HG03045 (cell line): Measurements from ENCODE around the gene DNAJC16.
"Not testable (repeated sequence)": the region's sequence is repeated elsewhere in the genome, so short reads cannot be mapped to it uniquely, and the experiment has no call there.

Experiments used
- ATAC-seq: cut with Tn5 transposase; IDR thresholded peaks from one replicate; pipeline ENCODE4 v1.9.1; 2021; ENCODE audit warnings: mild to moderate bottlenecking, moderate library complexity; ENCODE audit not compliant: unreplicated experiment

The DNAJC16 gene

DNA sequence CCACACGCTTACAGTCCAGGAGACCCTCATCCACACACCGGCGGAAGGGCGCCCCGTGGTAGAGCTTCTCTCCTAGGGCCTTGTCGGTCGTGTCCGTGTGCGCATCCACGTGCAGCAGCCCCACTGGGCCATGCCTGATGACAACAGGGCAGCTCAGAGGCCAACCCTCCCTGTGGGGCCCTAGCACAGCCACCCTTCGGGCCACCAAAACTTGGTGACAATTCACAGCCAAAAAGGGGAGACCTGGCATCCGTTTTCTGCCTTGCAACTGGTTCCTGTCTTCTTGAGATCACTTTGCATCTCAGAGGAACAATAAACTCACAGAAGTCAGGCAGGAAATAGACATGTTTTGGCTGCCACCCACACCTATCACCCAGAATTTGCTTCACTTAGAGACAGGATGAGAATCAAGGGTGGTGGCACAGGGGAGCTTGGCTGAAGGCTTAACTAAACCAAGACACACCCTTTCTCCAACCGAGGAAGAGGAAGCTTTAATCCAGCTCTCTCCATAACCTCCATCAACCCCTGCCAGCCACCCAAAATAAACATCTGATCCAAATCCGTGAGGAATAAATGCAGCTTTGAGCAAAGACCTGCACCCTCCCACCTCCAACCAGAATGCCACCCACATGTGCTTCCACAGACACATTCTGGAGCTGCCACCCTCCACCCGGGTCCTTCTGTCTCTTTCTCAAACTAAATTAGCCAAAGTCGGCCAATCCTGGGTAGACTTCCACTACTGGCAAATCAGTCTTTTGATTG, 52.5 kb downstream of the DNAJC16 start:
- no peak for ATAC-seq

DNA sequence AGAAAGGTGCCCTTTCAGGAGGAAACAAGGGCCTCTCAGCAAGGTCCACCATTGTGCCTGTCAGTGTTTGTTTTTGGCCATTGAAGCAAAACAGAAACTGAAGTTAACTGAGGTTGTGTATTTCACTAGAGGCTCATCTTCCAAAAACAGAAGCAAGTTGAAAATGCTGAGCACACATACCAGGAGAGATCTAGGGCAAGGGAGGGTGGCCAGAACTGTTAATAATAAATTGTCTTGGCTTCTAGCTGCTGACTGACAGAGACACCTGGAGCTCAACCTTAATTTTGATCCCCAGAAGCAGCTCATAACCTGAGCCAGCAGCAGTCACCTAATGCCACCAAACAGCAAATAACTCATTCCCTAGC, 53.0 kb downstream of the DNAJC16 start:
- no peak for ATAC-seq

DNA sequence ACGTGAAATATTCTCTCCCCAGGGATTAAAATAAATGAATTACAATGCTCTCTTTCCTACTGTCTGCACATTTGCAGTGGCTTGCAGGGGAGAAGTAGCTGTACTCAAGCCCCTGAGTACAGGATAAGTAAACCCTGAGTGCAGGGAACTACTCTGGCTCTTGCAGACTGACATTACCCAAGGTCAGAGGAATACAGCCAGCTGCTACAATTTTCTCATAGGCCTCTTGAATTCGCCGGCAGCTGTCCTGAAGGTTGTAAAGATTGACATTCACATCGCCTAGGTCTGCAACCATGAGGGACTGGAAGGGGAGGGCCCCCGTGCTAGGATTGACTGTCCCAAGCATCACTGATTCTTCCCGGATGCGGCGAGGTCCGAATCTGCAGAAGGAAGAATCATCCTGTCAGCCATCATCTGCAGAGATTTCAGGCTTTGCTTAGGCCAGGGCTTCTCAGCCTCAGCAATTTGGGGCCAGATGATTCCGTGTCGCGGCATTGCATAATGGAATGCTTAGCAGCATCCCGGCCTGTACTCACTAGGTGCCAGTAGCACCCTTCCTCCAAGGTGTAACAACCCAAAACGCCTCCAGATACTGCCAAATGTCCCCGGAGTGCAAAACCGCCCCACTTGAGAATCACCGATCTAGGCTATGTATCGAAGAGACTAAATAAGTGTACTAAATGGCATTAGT, 56.5 kb downstream of the DNAJC16 start:
- no peak for ATAC-seq

DNA sequence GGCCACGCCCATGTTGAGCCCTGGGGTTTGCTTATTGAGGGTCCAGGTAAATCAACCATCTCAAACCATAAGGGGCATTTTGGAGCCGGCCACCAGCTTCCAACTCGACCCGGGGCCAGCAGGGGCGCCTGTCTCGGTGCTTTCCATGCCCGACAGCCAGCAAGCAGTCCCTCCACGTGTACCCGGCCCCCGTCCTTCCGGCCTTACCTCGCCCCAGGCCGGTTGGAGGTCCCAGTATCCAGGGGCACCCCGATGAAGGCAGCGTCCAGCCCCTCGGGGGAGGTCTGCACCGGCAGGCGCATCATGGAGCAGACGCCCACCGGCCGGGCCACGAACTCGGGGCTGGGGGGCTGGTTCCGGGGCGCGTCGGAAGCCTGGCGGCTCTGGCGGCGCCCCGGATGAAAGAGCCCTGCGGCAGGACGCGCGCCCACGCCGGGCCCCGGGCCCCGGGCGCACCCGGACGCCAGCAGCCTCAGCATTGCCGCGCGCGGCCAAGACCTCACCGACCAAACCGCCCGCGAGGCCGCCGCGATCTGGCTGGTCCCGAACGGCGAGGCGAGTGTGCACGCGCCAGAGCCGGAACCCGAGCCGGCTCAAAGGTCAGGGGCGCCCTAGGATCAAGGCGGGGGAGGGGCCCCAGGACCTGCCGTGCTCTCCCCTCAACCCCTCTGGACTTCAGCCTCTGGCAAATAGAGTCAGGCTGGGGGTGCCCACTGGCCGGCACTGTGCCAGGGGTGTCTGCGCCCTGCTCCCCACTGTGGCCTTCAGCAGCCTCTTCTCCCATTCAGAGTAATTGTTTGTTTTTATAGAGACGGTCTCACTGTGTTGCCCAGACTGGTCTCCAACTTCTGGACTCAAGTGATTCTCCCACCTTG, 58.1 kb downstream of the DNAJC16 start, which contains the start of gene AGMAT:
TSS of gene AGMAT (minus strand) at position 563 of the 875 bp plus-strand sequence. CDS start at position 479, 84 bp downstream.
- peak; percentile 72 for ATAC-seq

DNA sequence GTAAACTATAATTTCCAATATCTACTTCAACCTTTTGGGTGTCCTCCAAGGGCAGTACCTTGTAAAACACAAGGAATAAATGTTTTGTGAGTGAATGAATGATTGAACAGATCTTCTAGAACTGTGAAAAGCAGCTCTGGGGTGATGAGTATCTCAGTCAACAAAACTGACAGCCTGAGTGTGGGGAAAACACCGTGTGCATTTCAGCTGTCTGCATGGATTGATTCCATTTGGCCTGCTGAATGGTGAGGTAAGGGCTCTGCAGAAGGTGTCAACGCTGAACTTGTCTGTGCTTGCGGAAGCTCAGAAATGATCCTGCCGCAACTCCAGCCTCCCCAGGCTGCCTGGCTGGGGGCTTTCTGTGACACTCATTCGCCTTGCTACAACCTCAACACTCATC, 65.6 kb downstream of the DNAJC16 start:
- ATAC-seq: no peak

DNA sequence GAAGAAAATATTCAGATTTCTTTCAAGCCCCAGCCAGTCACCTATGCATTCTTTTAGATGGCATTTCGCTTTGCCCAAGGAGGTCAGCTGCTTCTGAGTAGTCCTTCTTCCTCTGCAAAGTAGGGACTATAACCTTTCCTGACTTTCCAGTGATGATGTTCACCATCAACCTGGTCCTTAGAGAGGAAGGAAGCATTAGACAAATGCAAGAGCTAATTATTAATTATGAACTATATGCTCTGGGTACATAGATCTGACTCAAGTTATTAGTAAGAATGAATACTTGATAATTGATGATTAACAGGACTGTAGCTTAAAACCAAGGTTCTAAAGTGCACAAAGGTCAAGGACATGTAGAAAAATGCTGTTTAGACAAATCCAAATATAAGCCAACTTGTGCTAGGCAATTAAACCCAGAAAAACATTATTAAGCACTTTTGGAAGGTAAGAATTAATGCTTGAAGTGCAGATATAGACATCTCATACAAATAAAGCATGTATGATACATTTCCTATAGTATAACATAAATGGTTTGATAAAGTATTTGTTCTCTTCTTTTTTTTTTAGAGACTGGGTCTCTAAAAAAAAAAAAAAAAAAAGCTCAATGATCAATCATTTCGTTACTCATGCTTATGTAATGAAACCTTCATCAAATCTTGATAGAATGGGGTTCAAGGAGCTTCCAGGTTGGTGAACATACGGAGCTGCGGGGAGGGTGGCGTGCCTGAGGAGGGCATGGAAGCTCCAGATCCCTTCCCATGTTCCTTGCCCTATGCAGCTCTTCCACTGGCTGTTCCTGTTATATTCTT, 69.4 kb downstream of the DNAJC16 start:
- no peak for ATAC-seq

DNA sequence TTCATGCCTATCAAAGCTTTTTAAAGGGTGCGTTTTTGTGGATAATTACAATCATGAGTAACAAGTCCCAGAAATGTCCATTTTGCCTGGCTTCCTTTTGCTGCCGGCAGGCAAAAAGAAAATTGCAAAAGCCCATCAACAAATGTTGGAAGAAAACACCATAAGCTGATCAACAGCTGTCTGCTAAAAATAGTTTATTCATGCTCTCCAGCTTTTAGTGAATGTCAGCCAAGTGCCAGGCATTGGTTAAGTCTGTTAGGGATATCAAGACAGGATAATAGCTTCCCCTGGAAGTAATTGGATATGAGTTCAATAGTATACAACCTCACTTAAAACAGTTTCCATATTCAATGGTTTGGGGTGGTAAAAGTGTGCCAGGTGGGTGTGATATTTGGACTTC, 71.8 kb downstream of the DNAJC16 start:
- ATAC-seq: no peak

DNA sequence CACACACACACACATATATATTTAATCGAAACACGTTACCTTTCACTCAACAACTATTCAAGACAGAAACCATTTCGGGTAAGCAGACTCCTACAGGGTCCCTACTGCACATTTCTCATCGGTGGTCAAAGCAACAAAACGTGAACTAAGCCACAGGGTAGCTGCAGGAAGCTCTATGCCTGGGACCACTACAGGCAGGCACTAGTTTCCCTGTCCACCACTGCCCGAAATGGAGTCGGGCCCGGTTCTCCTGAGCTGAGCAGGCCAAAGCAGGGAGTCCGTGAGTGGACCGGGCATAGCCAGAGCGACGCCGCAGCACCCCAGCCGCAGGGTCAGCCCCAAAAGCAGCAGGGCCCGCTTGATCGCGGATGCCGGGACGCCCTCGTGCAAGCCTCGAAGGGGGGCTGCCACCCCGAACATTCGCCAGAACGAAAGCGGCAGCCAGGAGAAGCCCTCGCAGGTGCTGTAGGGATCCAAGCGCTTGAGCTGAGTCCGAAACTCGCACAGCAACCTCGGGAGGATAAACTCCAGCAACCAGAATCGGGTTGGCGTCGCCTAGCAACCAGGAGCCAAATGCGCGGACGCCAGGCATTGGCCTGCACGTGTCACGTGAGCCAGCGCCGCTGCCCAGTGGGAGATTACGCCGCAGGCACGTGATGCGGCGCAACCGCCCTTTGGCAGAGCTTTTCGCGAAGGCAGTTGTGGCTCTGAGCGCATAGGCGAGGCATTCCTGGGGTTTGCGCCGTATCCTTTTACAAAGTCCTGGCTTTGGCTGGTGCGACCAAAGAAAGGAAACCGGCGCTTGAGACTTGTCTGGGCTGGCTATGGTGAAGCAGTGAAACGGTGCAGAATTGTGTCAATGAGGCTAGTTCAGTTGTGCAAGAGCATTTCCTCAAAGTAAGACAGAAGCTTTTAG, 76.7 kb downstream of the DNAJC16 start:
- peak; percentile 88 for ATAC-seq

DNA sequence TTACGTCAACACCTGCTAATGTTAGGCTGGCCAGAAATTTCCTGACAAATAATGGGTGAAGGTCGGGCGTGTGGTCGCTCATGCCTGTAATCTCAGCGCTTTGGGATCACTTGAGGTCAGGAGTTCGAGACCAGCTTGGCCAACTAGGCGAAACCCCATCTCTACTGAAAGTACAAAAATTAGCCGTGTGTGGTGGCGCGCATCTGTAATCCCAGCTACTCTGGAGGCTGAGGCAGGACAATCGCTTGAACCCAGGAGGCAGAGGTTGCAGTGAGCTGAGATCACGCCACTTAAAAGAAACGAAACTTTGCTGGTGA, 77.3 kb downstream of the DNAJC16 start:
- not testable (repeated sequence) for ATAC-seq

DNA sequence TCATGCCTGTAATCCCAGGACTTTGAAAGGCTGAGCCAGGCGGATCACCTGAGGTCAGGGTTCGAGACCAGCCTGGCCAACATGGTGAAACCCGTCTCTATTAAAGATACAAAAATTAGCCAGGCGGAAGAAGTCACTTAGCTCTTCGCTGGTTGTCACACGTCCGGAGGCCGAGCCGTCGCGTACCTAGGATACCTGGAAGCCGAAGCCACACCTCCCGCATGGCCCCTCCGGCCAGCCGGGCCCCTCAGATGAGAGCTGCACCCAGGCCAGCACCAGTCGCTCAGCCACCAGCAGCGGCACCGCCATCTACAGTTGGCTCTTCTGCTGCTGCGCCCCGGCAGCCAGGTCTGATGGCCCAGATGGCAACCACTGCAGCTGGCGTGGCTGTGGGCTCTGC, 77.8 kb downstream of the DNAJC16 start:
- not testable (repeated sequence) for ATAC-seq

DNA sequence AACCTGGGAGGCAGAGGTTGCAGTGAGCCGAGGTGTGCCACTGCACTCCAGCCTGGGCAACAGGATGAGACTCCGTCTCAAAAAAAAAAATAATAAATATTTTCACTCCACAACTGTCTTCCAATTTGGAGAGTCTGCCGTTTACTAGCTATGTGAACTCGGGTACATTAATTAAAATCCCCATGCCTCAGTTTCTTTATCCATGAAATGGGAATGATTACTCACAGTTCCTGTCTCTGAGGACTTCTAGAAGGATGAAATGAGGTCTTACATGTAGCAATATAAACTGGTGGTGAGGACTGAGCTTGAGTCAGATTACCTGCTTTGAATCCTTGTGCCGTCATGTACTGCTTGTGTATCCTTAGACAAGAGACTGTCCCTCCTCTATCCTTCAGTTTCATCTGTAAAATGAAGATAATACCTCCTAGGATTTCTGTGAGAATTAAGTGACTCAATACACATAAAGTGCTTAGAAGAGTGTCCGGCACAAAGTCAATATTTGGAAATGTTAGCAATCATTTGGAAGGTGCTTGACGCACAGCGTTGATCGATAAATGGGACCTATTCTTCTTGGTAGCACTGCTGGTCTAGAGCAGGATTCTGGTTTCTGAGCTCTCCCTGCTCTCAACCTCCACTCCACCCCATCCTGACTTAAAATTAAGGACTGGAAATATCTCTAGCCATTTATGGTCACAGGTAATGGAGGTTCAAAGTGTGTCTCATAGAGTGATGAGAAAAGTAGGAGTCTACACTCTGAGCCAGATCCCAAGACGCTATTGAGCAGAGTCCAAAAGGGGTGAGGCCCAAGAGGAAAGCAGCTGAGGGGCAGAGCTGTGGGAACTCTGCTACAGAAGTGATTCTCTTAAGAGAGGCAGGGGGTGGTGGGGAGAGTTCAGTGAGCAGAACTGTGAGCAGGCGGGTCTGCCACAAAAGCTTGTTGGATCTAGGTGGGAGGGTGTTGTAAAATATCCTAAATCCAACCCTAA, 79.0 kb downstream of the DNAJC16 start:
- no peak for ATAC-seq

DNA sequence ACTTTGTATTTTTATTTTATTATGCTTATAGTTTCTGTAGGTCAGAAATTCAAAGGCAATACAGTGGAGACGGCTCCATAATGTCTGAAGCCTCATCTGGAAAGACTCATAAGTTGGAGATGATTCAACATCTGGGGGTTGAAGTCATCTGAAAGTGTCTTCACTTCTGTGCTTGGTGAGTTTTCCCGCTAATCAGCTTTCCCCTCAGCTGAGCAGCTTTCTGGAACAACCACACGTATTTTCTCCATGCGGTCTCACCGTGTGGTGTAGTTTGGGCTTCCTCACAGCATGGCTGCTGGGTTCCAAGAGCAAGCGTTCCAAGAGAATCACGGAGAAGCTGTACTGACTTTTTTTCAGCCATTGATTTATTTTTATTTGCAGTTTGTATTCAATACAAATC, 83.0 kb downstream of the DNAJC16 start:
- no peak for ATAC-seq

DNA sequence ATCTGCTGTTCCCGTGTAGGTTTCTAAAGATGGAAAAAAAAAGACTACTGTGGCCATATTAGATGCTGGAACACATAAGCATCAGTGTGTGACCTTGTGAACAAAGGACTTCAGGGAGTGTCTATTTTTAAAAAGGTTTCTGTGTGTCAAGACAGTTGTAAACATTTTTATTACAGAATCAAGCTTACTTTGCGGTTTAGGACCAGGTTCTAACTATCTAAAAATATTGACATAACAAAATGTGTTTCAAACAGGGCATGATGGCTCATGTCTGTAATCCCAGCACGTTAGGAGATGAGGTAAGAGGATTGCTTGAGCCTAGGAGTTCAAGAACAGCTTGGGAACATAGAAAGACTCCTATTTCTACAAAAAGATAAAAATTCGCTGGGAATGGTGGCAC, 83.5 kb downstream of the DNAJC16 start:
- no peak for ATAC-seq

DNA sequence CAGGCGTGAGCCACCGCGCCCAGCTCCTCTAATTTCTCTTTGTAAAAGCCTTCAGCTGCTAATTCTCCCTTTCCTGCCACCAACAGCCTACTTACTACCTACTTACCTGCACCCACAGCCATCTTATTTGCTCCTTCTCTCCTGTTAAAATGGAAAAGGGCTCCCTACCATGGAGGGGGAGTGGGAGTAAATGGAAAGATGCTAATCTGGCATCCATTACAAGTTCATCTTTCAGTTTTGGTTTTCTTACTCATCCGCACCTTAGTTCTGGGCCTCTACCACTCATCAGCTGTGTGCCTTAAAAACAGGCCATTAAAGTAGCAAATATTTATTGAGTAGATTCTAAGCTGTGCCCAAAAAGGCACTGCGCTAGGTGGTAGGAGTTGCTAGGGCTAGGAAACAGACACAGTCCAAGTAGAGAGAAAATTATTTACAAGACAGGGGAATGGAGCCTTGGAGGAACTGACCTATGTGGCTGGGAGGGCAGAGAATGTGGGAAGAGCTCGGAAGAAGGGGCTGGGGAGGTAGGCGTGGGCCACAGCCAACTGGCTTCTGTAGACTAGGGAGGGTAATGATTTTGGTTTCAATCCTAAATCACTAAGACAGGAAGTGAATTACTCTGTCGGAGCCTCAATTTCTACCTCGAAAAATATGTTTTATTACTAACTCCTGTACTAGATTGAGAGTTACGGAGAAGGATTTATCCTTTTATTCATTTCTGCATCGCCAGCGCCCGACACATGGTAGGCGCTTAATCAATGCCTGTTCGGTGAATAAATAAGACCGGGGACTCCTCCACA, 89.9 kb downstream of the DNAJC16 start:
- ATAC-seq: peak; percentile 11

DNA sequence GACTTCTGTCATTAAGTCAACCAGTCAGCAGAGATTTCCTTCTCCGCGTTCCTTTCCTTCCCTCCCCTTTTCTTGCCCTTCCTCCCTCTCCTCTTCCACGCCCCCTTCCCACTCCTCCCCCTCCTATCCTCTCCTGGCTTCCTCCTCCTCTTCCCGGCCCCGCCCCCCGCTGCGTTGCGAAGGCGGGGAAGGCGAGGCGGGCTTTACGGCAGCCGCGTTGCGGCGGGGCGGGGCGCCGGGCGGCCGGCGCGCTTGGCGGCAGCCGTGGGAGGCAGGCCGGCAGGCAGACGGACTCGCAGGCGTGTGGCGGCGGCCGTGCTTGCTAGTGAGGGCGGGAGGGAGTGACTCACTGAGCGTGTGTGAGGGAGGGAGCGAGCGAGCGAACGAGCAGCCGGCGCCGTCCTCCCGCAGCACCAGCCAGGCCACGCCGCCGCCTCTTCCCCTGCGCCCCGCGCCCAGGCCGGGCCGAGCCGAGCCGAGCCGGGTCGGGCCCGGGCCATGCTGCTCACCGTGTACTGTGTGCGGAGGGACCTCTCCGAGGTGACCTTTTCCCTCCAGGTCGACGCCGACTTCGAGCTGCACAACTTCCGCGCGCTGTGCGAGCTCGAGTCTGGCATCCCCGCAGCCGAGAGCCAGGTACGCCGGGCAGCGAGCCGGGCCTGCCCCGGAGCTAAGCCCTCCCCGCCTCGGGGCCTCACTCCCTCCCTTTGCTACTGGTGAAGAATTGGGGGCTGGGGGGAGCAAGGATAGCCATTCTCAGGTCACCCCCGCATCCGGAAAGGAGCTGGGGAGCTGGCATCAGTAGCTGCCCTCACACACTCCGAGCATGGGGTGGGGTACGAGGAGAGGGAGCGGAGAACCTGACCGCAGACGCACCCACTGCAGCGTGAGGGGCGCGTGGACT, 90.8 kb downstream of the DNAJC16 start, which contains the start of gene DDI2:
TSS of gene DDI2 (plus strand) at position 286 of the 904 bp plus-strand sequence. CDS start at position 499, 213 bp downstream.
- peak; percentile 71 for ATAC-seq

DNA sequence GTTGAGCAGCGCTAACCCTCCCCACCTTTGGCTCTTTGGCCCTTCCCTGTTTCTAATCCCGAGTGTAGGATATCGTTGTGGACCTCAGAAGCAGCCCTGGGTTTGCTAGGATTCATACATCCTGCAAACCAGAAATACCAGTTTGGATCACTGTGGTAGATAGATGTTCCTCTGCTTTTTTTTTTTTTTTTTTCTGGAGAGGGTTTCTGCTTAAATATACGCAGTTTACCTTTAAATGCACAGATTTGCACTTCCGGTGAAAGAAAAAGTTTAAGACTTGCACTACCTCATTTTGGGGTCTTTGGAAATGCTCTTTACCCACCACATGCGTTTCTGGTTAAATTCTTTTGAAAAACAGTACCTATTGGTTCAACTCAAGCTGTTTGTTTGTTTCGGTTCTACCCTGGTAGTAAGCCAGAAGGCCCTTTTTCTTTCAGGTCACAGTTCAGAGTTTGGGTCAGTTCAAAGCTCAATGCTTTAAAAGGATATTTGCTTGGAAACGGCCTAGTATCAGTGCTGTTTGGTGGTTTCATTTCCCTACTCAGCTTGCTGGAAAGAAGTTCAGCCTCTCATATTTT, 91.5 kb downstream of the DNAJC16 start:
- peak; percentile 29 for ATAC-seq
